T-helper 2 cell (primary cell): ENCODE results near the gene STUM.

Experiments used
- DNase-seq, 5 experiments: peaks; one replicate each; pipeline versions ENCODE4 v3.0.0 to v3.0.0-alpha.2; 2012 to 2022

STUM gene

GRCh38 chr1:226656201-226656600, 107.6 kb downstream of the STUM start:
- DNase-seq, result no peak

GRCh38 chr1:226656601-226657277, 108.2 kb downstream of the STUM start:
- peak in 2 of 5 experiments; percentile 44 to 80 for DNase-seq

- no peak for DNase-seq
Observed at GRCh38 chr1:226657895-226658545, 109.5 kb downstream of the STUM start.

- DNase-seq, result no peak
Observed at GRCh38 chr1:226658546-226659125, 110.1 kb downstream of the STUM start.
